HCT116 (cell line): ENCODE results near the gene MINDY4. TPM values are rescaled to one million over a fixed set of nuclear protein-coding genes. Genes with fewer than 3 reads are reported as not detected.

ENCODE experiments used
- ATAC-seq: fragments of 200-7000 bp; cut with Tn5 transposase; 2 replicates; pipeline ENCODE4 v1.9.1; 2020; ENCODE audit warnings: mild to moderate bottlenecking, moderate library complexity
- BruUV-seq: library from RNA; stranded (reverse); fragments of 400-500 nt; replicated peaks from 2 replicates; lab custom pipeline; 2021; lab: Mats Ljungman, UMichigan
- CTCF ChIA-PET: fragments of 300-600 bp; sonication (Branson Sonifier 250); formaldehyde crosslinking; loops from one replicate; lab custom pipeline; 2021; ENCODE audit warnings: antibody characterized with exemption; lab: Charles Lee
- POLR2A ChIA-PET: fragments of 300-600, 350-600 bp; sonication (Branson Sonifier 250); formaldehyde crosslinking; loops from one replicate; lab custom pipeline; 2021; ENCODE audit warnings: antibody characterized with exemption; lab: Charles Lee
- RAD21 ChIA-PET, 2 experiments: fragments of 300-600 bp; sonication (Branson Sonifier 250); formaldehyde crosslinking; loops; one replicate each; lab custom pipeline; 2023; ENCODE audit warnings: low total read pairs in 2 of 2; ENCODE audit not compliant: uncharacterized antibody in 2 of 2, unreplicated experiment in 2 of 2, low non-redundant PET in 1 of 2; lab: Charles Lee
- DNase-seq: peaks from one replicate; pipeline ENCODE4 v3.0.0-alpha.2; 2010; ENCODE audit warnings: low read depth, low spot score
- H2AFZ ChIP-seq: fragments of 200-600 bp; shearing (Covaris generic), sonication (generic); 2 replicates; pipeline ENCODE4 v1.6.1; 2017; ENCODE audit warnings: low read depth, mixed run types, mixed read lengths, antibody characterized with exemption, low read length; ENCODE audit not compliant: poor library complexity, severe bottlenecking
- H3K27ac ChIP-seq: 2 replicates; pipeline ENCODE4 v1.5.1; 2012; ENCODE audit warnings: low read depth, low read length
- H3K27me3 ChIP-seq: fragments of 200-600 bp; sonication (generic); 2 replicates; pipeline ENCODE4 v1.6.1; 2016; ENCODE audit warnings: mixed run types, low read length, mixed read lengths; ENCODE audit not compliant: insufficient read depth
- H3K36me3 ChIP-seq, 2 experiments: fragments of 200-500 bp in 1 of 2; fragments of 200-600 bp in 1 of 2; sonication (Bioruptor generic) in 1 of 2; sonication (generic) in 1 of 2; 2 replicates each; pipeline versions ENCODE4 v1.5.1 to v1.6.1; 2014 to 2016; ENCODE audit warnings: low read length in 2 of 2, inconsistent platforms in 1 of 2, mixed read lengths in 1 of 2, mixed run types in 1 of 2; ENCODE audit not compliant: insufficient read depth in 2 of 2, control insufficient read depth in 1 of 2
- H3K4me1 ChIP-seq, 2 experiments: fragments of 200-600 bp in 1 of 2; sonication (generic) in 1 of 2; 2 replicates each; pipeline versions ENCODE4 v1.5.1 to v1.6.1; 2012 to 2017; ENCODE audit warnings: low read length in 2 of 2, inconsistent platforms in 1 of 2, mild to moderate bottlenecking in 1 of 2, mixed read lengths in 1 of 2, mixed run types in 1 of 2, moderate library complexity in 1 of 2; ENCODE audit not compliant: insufficient read depth in 2 of 2, control insufficient read depth in 1 of 2
- H3K4me2 ChIP-seq: fragments of 200-600 bp; sonication (generic); 2 replicates; pipeline ENCODE4 v1.6.1; 2017; ENCODE audit warnings: mixed run types, low read length, mixed read lengths
- H3K4me3 ChIP-seq, 2 experiments: fragments of 200-600 bp in 1 of 2; sonication (generic) in 1 of 2; replicated peaks in 1 of 2; 2 replicates each; pipeline ENCODE4 v1.5.1; 2011 to 2016; ENCODE audit warnings: low read length in 2 of 2, control low read depth in 1 of 2, low read depth in 1 of 2, mild to moderate bottlenecking in 1 of 2, mixed read lengths in 1 of 2, mixed run types in 1 of 2
- H3K79me2 ChIP-seq: fragments of 200-600 bp; sonication (generic); 2 replicates; pipeline ENCODE4 v1.6.1; 2017; ENCODE audit warnings: mild to moderate bottlenecking, mixed run types, low read length, moderate library complexity, mixed read lengths; ENCODE audit not compliant: insufficient read depth
- H3K9ac ChIP-seq: fragments of 200-600 bp; sonication (generic); 2 replicates; pipeline ENCODE4 v1.6.1; 2016; ENCODE audit warnings: low read length, mixed read lengths
- H3K9me2 ChIP-seq: fragments of 200-600 bp; sonication (generic), shearing (Covaris generic); 2 replicates; pipeline ENCODE4 v1.6.1; 2017; ENCODE audit warnings: mixed run types, mild to moderate bottlenecking, moderate library complexity; ENCODE audit not compliant: insufficient read depth
- H3K9me3 ChIP-seq, 2 experiments: fragments of 200-500 bp in 1 of 2; fragments of 200-600 bp in 1 of 2; sonication (Bioruptor generic) in 1 of 2; sonication (generic) in 1 of 2; 2 replicates each; pipeline ENCODE4 v1.6.1; 2014 to 2017; ENCODE audit warnings: low read length in 2 of 2, mixed read lengths in 2 of 2, inconsistent platforms in 1 of 2, low read depth in 1 of 2, mild to moderate bottlenecking in 1 of 2, mixed run types in 1 of 2, moderate library complexity in 1 of 2; ENCODE audit not compliant: control insufficient read depth in 1 of 2, insufficient read depth in 1 of 2
- H4K20me1 ChIP-seq: fragments of 200-600 bp; sonication (generic), shearing (Covaris generic); 2 replicates; pipeline ENCODE4 v1.6.1; 2017; ENCODE audit warnings: mixed run types, mild to moderate bottlenecking, moderate library complexity; ENCODE audit not compliant: insufficient read depth
- ATF3 ChIP-seq: IDR thresholded peaks from 2 replicates; pipeline ENCODE4 v1.6.1; 2012
- CBX3 ChIP-seq: IDR thresholded peaks from 2 replicates; pipeline ENCODE4 v1.6.1; 2012; ENCODE audit warnings: low read depth
- CEBPB ChIP-seq: IDR thresholded peaks from 2 replicates; pipeline ENCODE4 v1.6.1; 2012; ENCODE audit warnings: low read depth
- CTCF ChIP-seq, 3 experiments: fragments of 200-600 bp in 1 of 3; sonication (generic) in 1 of 3; IDR thresholded peaks in 2 of 3; conservative IDR thresholded peaks in 1 of 3; 2 replicates each; pipeline ENCODE4 v1.5.1; 2012 to 2017; ENCODE audit warnings: low read depth in 2 of 3, low read length in 2 of 3, antibody characterized with exemption in 1 of 3, borderline replicate concordance in 1 of 3, control low read depth in 1 of 3, mild to moderate bottlenecking in 1 of 3, mixed read lengths in 1 of 3, mixed run types in 1 of 3, moderate library complexity in 1 of 3; ENCODE audit not compliant: insufficient read depth in 1 of 3
- EGR1 ChIP-seq: IDR thresholded peaks from 2 replicates; pipeline ENCODE4 v1.6.1; 2012; ENCODE audit warnings: low read depth
- ELF1 ChIP-seq: IDR thresholded peaks from 2 replicates; pipeline ENCODE4 v1.6.1; 2012; ENCODE audit warnings: low read depth, borderline replicate concordance
- EZH2 ChIP-seq: fragments of 200-600 bp; sonication (generic); IDR thresholded peaks from 2 replicates; pipeline ENCODE4 v1.6.1; 2017; ENCODE audit warnings: antibody characterized with exemption, mixed run types
- FOSL1 ChIP-seq: IDR thresholded peaks from 2 replicates; pipeline ENCODE4 v1.6.1; 2012; ENCODE audit warnings: low read depth
- JUND ChIP-seq: IDR thresholded peaks from 2 replicates; pipeline ENCODE4 v1.6.1; 2012
- POLR2AphosphoS5 ChIP-seq: IDR thresholded peaks from 2 replicates; pipeline ENCODE4 v1.6.1; 2011; ENCODE audit warnings: mild to moderate bottlenecking, low read depth, low read length, moderate library complexity
- RAD21 ChIP-seq: IDR thresholded peaks from 2 replicates; pipeline ENCODE4 v1.6.1; 2012; ENCODE audit warnings: low read depth, mild to moderate bottlenecking
- SP1 ChIP-seq: IDR thresholded peaks from 2 replicates; pipeline ENCODE4 v1.6.1; 2012; ENCODE audit warnings: low read depth
- SRF ChIP-seq: IDR thresholded peaks from 2 replicates; pipeline ENCODE4 v1.6.1; 2012; ENCODE audit warnings: low read depth
- YY1 ChIP-seq: IDR thresholded peaks from 2 replicates; pipeline ENCODE4 v1.6.1; 2011; ENCODE audit warnings: low read length, low read depth, moderate library complexity, mild to moderate bottlenecking; ENCODE audit not compliant: insufficient replicate concordance; ENCODE audit errors: extremely low read depth
- intact Hi-C: fragments of 100-400 bp; cut with micrococcal nuclease; formaldehyde crosslinking; loops from 2 replicates; pipeline ENCODE4 v1.10.0; 2022
- total RNA-seq: library from RNA; stranded (reverse); gene quantifications from one replicate; pipeline ENCODE4 v1.2.1, GENCODE V29; 2021; ENCODE audit not compliant: unreplicated experiment

Gene MINDY4
- total RNA-seq, 1 experiment from 2014 or later = 6.1 TPM

DNA sequence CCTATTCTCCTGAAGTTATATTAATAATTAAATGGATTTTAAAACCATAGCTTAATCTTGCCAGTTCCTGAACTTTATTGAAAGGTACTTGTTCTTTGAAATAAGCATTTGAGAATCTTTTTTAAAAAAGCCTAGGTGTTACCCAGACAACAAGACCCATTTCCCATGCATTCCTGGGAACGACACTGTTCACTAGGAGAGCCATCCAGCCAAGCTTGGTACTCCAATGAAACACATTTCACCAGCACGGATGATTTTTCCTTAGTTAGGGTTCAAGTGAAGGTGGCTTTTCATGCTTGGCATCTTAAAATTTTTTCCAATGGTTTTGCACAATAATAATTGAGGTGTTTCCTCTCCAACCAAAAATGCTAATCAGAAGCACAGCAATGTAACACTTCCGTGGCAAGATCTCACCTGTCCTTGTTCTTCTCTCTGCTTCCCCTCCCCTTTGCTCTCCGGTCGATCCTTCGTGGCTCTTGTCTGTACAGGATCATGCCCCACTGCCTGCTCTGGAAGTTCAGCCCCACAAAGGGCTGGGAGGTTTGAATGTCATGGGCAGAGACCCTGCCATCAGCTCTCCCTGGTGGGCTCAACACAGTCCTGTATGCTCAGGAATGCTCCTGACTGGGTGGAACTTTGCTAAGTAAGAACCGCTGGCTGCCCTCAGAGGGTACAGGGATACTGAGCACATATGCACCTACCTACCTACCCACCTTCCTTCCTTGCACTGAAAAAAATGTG, 70.8 kb downstream of the MINDY4 start:
- ChIA-PET POLR2A (no interaction called here), CTCF (no interaction called here), RAD21 (no interaction called here)
- ATAC-seq = no peak
- Histone ChIP-seq H3K9me2 (no peaks in the 10 kb centered on the region), H3K4me1 (peaks cover 17% of the 10 kb centered on the region in 2 experiments), H3K36me3 (no peaks in the 10 kb centered on the region), H3K79me2 (no peaks in the 10 kb centered on the region), H3K9ac (no peak overlapping the region), H4K20me1 (no peaks in the 10 kb centered on the region), H2AFZ (no peak overlapping the region), H3K27me3 (no peaks in the 10 kb centered on the region), H3K9me3 (no peaks in the 10 kb centered on the region), H3K4me3 (no peak overlapping the region), H3K27ac (no peak overlapping the region), H3K4me2 (no peak overlapping the region)
- no peak for DNase-seq
- BruUV-seq = no TSS peak
- TF ChIP-seq CBX3 (no peak), YY1 (no peak), CTCF (IDR thresholded peaks at IDR 0.05 in 2 of 3, conservative IDR thresholded peaks at IDR 0.05 in 1 of 3; ENCODE audit: borderline replicate concordance in 1 of 3, insufficient read depth in 1 of 3, low read depth in 2 of 3, low read length in 2 of 3) (no peak), FOSL1 (no peak), POLR2AphosphoS5 (no peak), EGR1 (no peak), SP1 (no peak), EZH2 (no peak), ELF1 (no peak), JUND (no peak), RAD21 (no peak), ATF3 (no peak), CEBPB (no peak), SRF (no peak)
- intact Hi-C loops = no loop called here
